Stimulated activated CD8-positive, alpha-beta memory T cell treated with anti-CD3 and anti-CD28 coated beads, Interleukin-12 subunit alpha, Interleukin-12 subunit beta, amount 100 ng/mL, for 4 hours (primary cell): Measurements from ENCODE around the gene FREY1.

Experiments
- DNase-seq: peaks from one replicate; pipeline ENCODE4 v3.0.0-alpha.2; 2020; ENCODE audit warnings: low read depth

The FREY1 gene

DNA sequence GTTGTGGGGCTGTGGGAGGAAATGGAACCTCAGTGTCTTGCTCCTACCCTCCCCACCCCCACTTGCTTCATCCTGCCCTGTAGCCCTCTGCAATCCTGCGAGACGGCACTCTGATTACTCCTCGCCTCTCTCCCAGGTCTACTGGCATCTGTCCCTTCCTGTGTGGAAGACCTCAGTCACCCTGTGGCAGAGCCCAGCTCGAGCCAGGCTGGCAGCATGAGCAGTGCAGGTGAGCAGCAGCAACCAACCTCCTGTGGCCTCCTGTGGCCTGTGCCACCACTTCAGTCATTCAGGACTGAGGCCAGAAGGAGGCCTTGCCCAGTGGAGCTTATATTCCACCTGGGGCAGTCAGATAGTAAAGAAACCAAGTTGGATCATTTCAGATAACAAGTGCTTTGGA lies 36.4 kb downstream of the FREY1 start:
- no peak for DNase-seq

GRCh38 chr11:45869551-45869950 lies 37.5 kb downstream of the FREY1 start:
- no peak for DNase-seq

DNA sequence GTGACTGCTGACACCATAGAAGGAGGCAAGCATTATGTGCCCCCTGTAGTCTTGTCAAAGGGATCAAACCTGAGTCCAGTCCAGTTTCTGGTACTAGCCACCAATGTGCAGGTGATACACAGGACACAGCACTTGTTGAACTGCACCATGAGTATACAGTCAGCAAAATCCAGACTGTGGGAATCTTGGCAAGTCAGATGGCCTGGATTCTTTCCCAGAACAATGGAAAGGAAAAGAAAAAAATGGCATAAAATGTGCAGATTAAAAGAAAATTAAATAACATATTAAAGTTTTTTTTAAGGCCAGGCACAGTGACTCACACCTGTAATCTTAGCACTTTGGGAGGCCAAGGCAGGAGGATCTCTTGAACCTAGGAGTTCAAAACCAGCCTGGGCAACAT lies 43.0 kb downstream of the FREY1 start:
- DNase-seq, result no peak

DNA sequence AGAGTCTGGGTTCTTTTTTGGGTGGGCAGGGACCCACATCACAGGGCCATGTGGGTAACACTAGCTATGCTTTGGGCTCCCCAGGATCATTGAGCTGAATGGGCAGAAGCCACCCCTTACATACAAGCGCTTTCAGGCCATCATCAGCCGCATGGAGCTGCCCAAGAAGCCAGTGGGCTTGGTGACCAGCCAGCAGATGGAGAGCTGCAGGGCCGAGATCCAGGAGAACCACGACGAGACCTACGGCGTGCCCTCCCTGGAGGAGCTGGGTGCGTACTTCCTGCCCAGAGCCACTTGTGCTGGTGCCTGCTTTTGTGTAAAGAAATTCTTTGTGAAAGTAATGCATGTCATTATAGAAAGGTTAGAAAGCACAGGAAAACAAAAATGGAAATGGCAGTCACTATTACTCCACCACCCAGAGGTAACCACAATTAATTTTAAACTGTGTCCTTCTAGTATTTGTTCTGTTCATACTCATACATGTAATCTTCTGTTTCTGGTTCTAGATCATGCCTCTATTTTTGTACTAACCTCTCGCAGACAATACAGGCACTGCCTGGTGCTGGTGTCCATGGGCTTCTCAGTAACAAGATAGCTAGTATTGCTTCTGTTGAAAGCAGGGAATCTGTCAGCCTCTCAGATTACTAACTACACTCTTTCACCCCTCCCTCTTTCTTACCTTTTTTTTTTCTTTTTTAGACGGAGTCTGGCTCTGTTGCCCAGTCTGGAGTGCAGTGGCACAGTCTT lies 46.1 kb downstream of the FREY1 start:
- no peak for DNase-seq

- no peak for DNase-seq
Observed at GRCh38 chr11:45860348-45860747, 46.7 kb downstream of the FREY1 start.

GRCh38 chr11:45859661-45860140 lies 47.4 kb downstream of the FREY1 start:
- no peak for DNase-seq

DNA sequence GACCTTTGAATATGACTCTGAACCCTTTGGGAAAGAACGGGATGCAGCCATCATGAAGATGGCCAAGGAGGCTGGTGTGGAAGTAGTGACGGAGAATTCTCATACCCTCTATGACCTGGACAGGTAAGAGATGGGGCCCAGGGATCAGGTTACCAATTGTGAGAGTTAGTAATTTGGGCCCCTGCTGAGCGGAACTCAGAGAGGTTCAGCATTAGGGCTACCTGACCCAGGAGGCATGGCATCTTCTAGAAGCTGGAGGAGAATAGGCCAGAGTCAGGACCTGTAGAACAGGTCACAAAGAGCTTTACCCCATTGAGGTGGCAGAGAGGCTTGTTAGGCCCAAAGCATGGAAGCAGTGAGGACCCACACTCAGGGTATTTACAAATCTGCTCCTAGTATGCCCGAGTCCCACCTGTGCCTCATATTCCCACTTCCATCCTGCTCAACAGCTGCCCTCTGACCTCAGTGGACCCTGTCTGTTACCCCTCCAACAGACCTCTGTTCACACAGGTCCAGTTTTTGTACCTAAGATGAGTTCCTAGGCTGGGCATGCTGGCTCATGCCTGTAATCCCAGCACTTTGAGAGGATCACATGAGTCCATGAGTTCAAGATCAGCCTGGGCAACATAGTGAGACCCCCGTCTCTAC lies 48.2 kb downstream of the FREY1 start:
- no peak for DNase-seq

GRCh38 chr11:45857961-45858474 lies 49.1 kb downstream of the FREY1 start:
- DNase-seq, result no peak
